Measurements from ENCODE around the gene GALNT18. TPM values are rescaled to one million over a fixed set of nuclear protein-coding genes. Genes with fewer than 3 reads are reported as not detected.

GALNT18 gene
- total and polyA plus RNA-seq, 2 donors (not counting 3 experiments of a cell fraction or from before 2014, with no cell fraction given): 0.17 to 0.18 TPM

GRCh38 chr11:11391796-11392463 lies 229.9 kb downstream of the GALNT18 start:
- dilution Hi-C loops (cut with MboI; ENCODE audit: extremely low pct_ligation_motif_present, low sequenced_read_pairs) (no loop called here), intact Hi-C loops (cut with micrococcal nuclease) (no loop called here)
- DNase-seq (ENCODE audit: low read depth, low spot score) (peak; percentile 90), FAIRE-seq (peak; percentile 99)
- no peaks in the 10 kb centered on the region for H4K20me1 ChIP-seq (replicated peaks; ENCODE audit: control insufficient read depth, extremely low read depth, insufficient read depth, low read length)
- H3K9me1 ChIP-seq (replicated peaks; ENCODE audit: control insufficient read depth, extremely low read depth, insufficient read depth, low read length): no peaks in the 10 kb centered on the region
- ChIA-PET CTCF (interaction anchor here (0.8 to 1.0 kb wide), 2 partner anchors 9 to 25 kb away, joined by 3 read pairs; no protein-coding TSS in a partner anchor), POLR2A (no interaction called here)
- H3K27ac ChIP-seq (ENCODE audit: insufficient read depth, low read depth, low read length): peak overlapping the region; percentile 8
- no peak overlapping the region for H3K9ac ChIP-seq (replicated peaks; ENCODE audit: extremely low read depth, insufficient read depth, low read length)
- H3K9me3 ChIP-seq (replicated peaks; ENCODE audit: control insufficient read depth, insufficient read depth, low read length): no peaks in the 10 kb centered on the region
- no peaks in the 10 kb centered on the region for H3K79me2 ChIP-seq (ENCODE audit: control insufficient read depth, insufficient read depth, low read length)
- peak; percentile 26 for TF ChIP-seq POLR2AphosphoS5 (IDR thresholded peaks at IDR 0.05; ENCODE audit: insufficient read depth, low read depth, low read length)
- peak; percentile 83 for TF ChIP-seq FOS (IDR thresholded peaks at IDR 0.05; ENCODE audit: borderline replicate concordance, insufficient read depth, low read length)
- no peak for TF ChIP-seq EZH2 (IDR thresholded peaks at IDR 0.05; ENCODE audit: borderline replicate concordance, low read depth, low read length, severe bottlenecking)
- TF ChIP-seq POLR2A (IDR thresholded peaks at IDR 0.05; ENCODE audit: low read depth, low read length): no peak
- no peak for TF ChIP-seq MAX (IDR thresholded peaks at IDR 0.05; ENCODE audit: insufficient read depth, insufficient read length)
- no peak for TF ChIP-seq MYC (IDR thresholded peaks at IDR 0.05; ENCODE audit: low read depth, low read length)
- no peak for TF ChIP-seq CTCF (IDR thresholded peaks at IDR 0.05; ENCODE audit: extremely low read depth in 1 of 2, insufficient read depth in 1 of 2, low read depth in 1 of 2, low read length in 2 of 2)
- TF ChIP-seq GATA2 (IDR thresholded peaks at IDR 0.05; ENCODE audit: insufficient read depth, insufficient read length, low read depth, low read length): no peak
- peak; percentile 88 for TF ChIP-seq JUN (IDR thresholded peaks at IDR 0.05; ENCODE audit: borderline replicate concordance, insufficient read depth, insufficient read length, low read depth)
- peaks cover 2 to 4% of the 10 kb centered on the region in 2 experiments for H3K27me3 ChIP-seq (ENCODE audit: control insufficient read depth in 2 of 2, insufficient read depth in 2 of 2, low read length in 2 of 2)
- H3K36me3 ChIP-seq (ENCODE audit: control insufficient read depth in 2 of 2, extremely low read depth in 1 of 2, insufficient read depth in 2 of 2, low read length in 2 of 2): no peaks in the 10 kb centered on the region
- H2AFZ ChIP-seq (ENCODE audit: low read depth, low read length): no peak overlapping the region
- peaks cover 14% of the 10 kb centered on the region for H3K4me1 ChIP-seq (ENCODE audit: control insufficient read depth, extremely low read depth, insufficient read depth, low read length)
- BruUV-seq (replicated peaks): no TSS peak
- H3K4me3 ChIP-seq (replicated peaks in 1 of 3; ENCODE audit: insufficient read depth in 1 of 3, low read depth in 1 of 3, low read length in 3 of 3): no peak overlapping the region
- peak overlapping the region; percentile 36 for H3K4me2 ChIP-seq (ENCODE audit: insufficient read depth, low read length)

Measured in endothelial cell of umbilical vein (primary cell).